Lung (tissue), 12 donors: ENCODE results near the gene NEU2. TPM values are rescaled to one million over a fixed set of nuclear protein-coding genes. Genes with fewer than 3 reads are reported as not detected.
"Not testable (repeated sequence)": the region's sequence is repeated elsewhere in the genome, so short reads cannot be mapped to it uniquely, and the experiment has no call there.

ENCODE experiments used
- ATAC-seq: fragments of 200-7000 bp; cut with Tn5 transposase; one replicate; pipeline ENCODE4 v1.9.1; 2020; ENCODE audit warnings: moderate number of reproducible peaks; ENCODE audit not compliant: insufficient read depth, low FRiP score
- DNase-seq, 3 donors: peaks; one replicate each; pipeline ENCODE4 v3.0.0-alpha.2; 2013 to 2017
- H3K27ac ChIP-seq, 2 donors: one replicate each; pipeline ENCODE4 v1.5.1; 2013; ENCODE audit warnings: mild to moderate bottlenecking in 2 of 2, moderate library complexity in 2 of 2, control low read depth in 1 of 2, inconsistent platforms in 1 of 2, low read depth in 1 of 2, low read length in 1 of 2
- H3K27me3 ChIP-seq, 3 donors: one replicate each; pipeline ENCODE4 v1.5.1; 2013; ENCODE audit warnings: low read length in 2 of 3; ENCODE audit not compliant: control insufficient read depth in 3 of 3, insufficient read depth in 3 of 3
- H3K36me3 ChIP-seq, 4 donors: one replicate each; pipeline ENCODE4 v1.5.1; 2013; ENCODE audit warnings: low read length in 4 of 4, mild to moderate bottlenecking in 1 of 4, moderate library complexity in 1 of 4; ENCODE audit not compliant: control insufficient read depth in 4 of 4, insufficient read depth in 4 of 4
- H3K4me1 ChIP-seq, 5 donors: one replicate each; pipeline ENCODE4 v1.5.1; 2013; ENCODE audit warnings: low read length in 5 of 5, mild to moderate bottlenecking in 2 of 5, moderate library complexity in 1 of 5; ENCODE audit not compliant: control insufficient read depth in 5 of 5, insufficient read depth in 5 of 5
- H3K4me3 ChIP-seq: one replicate; pipeline ENCODE4 v1.5.1; 2013; ENCODE audit warnings: mild to moderate bottlenecking, control low read depth, moderate library complexity
- H3K9ac ChIP-seq, 2 donors: one replicate each; pipeline ENCODE4 v1.5.1; 2013; ENCODE audit warnings: low read length in 2 of 2, control low read depth in 1 of 2; ENCODE audit not compliant: insufficient read depth in 1 of 2
- H3K9me3 ChIP-seq, 4 donors: one replicate each; pipeline ENCODE4 v1.5.1; 2013; ENCODE audit warnings: low read length in 3 of 4, mild to moderate bottlenecking in 1 of 4, moderate library complexity in 1 of 4; ENCODE audit not compliant: control insufficient read depth in 4 of 4, insufficient read depth in 3 of 4
- WGBS, 2 donors: extraction: QIAGEN DNeasy Blood & Tissue Kit; methylation state at CpG; one replicate each; pipeline ENCODE4 v1.1.7; 2013; 5-methylcytosine and 5-hydroxymethylcytosine counted together
- polyA plus RNA-seq, 2 donors: library from polyadenylated mRNA; stranded (reverse); fragments of 200-250 nt; gene quantifications; one replicate each; pipeline ENCODE4 v1.2.1, GENCODE V29; 2013
- total RNA-seq, 2 donors: library from RNA; depleted of rRNA in 1 of 2; stranded (reverse); fragments of >200 nt in 1 of 2; gene quantifications; one replicate each; pipeline ENCODE4 v1.2.1, GENCODE V29; 2014 to 2021
- TF ChIP-seq, protein P1 (sequence below): IDR thresholded peaks from 2 replicates; pipeline ENCODE4 v1.5.1; 2012; ENCODE audit warnings: mild to moderate bottlenecking; ENCODE audit errors: control extremely low read depth, extremely low read depth
- donor health status: control.
- donor health status: control.
- donor health status: Bipolar disorder and iron deficiency.
- donor health status: healthy.
- donor health status: DM: yes; HTN: yes; CAD: no.

Gene NEU2
- total and polyA plus RNA-seq, 4 donors: not detected

DNA sequence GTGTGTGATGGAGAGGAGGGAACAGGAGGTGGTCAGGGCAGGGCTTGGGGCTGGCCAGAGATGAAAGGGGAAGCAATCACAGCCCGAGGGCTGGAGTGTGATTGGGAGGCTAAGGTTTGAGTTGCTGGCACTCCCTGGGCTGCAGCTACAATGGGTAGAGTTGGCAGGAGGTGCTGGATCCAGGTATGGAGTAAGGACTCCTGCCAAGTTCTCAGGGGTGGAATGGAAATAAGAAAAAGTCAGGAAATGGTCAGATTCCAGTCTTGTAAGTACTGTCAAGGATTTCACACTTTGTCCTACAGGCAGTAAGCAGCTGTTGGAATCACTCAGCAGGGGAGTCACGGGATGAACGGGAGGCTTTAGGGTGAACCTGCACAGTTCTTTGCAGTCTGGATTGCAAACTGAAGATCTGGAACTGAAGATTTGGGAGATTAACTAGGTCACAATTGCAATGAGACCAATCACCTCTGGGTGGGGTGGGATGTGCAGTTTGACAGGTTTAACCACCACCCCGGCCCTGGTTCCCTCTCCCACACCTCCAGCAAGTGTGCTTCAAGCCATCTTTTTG lies 16.8 kb downstream of the NEU2 start:
- peaks cover 0 to 5% (median 3%) of the 10 kb centered on the region in 5 donors for H3K4me1 ChIP-seq
- no peak overlapping the region for H3K4me3 ChIP-seq
- TF ChIP-seq, protein P1, sequence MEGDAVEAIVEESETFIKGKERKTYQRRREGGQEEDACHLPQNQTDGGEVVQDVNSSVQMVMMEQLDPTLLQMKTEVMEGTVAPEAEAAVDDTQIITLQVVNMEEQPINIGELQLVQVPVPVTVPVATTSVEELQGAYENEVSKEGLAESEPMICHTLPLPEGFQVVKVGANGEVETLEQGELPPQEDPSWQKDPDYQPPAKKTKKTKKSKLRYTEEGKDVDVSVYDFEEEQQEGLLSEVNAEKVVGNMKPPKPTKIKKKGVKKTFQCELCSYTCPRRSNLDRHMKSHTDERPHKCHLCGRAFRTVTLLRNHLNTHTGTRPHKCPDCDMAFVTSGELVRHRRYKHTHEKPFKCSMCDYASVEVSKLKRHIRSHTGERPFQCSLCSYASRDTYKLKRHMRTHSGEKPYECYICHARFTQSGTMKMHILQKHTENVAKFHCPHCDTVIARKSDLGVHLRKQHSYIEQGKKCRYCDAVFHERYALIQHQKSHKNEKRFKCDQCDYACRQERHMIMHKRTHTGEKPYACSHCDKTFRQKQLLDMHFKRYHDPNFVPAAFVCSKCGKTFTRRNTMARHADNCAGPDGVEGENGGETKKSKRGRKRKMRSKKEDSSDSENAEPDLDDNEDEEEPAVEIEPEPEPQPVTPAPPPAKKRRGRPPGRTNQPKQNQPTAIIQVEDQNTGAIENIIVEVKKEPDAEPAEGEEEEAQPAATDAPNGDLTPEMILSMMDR: no peak
- WGBS, 2 donors: 50 to 66% methylated on average over 4 of the region's 4 CpGs
- H3K27me3 ChIP-seq: peaks cover 0 to 3% (median 0%) of the 10 kb centered on the region in 3 donors
- ATAC-seq (no peak), DNase-seq (no peak)
- no peaks in the 10 kb centered on the region for H3K9me3 ChIP-seq
- no peak overlapping the region for H3K27ac ChIP-seq
- H3K9ac ChIP-seq: no peak overlapping the region
- H3K36me3 ChIP-seq: no peaks in the 10 kb centered on the region

DNA sequence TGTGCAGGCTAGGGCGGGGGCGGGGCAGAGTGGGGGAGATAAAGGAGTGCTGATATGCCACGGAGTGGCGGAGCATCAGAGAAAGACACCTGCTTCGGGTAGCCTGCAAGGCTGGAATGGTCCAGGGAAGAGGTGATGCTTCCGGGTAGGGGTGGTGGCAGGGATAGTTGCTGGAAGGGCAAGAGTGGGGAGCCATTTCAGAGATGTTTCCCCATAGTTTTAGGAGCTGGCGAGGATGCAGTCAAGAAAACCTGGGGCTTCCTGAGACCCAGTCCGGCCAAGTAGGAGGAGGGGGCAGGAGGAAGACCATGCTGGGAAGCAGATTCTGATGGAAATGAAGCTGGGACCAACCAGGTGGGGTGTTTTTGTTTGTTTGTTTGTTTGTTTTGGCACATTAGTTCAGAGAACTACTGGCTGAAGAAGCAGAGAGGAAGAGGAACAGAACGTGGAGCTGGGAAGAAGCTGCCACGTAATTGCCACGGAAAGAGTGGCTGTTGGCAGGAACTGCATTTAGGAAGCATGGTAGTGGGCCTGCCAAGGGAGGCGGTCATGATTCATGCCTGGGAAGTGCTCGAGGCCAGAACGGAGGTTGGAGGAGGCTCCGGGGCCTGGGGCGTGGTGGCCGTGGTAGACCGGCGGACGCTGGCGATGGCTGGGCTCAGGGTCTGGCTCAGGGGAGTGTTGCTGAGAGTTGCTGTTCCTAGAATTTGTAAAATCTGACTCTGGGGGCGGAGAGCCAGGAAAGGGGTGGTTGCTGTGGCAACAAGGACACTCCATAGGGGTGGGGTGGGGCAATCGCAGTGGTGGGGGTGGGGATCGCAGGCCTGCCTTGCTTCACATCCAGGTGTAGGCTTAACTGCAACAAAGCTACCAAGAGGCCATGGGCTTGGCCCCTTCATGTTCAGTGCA lies 19.0 kb downstream of the NEU2 start:
- ATAC-seq (peak; percentile 55), DNase-seq (peak; percentile 26 to 57 (median 34))
- peaks cover 0 to 5% (median 3%) of the 10 kb centered on the region in 5 donors for H3K4me1 ChIP-seq
- no peak overlapping the region for H3K4me3 ChIP-seq
- peaks cover 0 to 3% (median 0%) of the 10 kb centered on the region in 3 donors for H3K27me3 ChIP-seq
- no peaks in the 10 kb centered on the region for H3K9me3 ChIP-seq
- H3K9ac ChIP-seq: no peak overlapping the region
- no peak overlapping the region for H3K27ac ChIP-seq
- TF ChIP-seq, protein P1: no peak
- WGBS, 2 donors: 42 to 46% methylated on average over 24 of the region's 24 CpGs
- no peaks in the 10 kb centered on the region for H3K36me3 ChIP-seq

DNA sequence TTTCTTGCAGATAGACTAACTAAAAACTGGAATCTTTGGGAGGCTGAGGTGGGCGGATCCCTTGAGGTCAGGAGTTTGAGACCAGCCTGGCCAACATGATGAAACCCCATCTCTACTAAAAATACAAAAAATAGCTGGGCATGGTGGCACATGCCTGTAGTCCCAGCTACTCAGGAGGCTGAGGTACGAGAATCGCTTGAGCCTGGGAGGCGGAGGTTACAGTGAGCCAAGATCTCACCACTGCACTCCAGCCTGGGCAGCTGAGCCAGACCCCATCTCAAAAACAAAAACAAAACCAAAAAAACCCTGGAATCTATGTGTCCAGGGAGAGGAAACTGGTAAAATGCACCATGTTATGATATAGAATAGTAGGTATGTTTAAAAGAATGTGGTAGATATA lies 20.0 kb downstream of the NEU2 start:
- H3K4me3 ChIP-seq, H3K4me1 ChIP-seq, DNase-seq, H3K27ac ChIP-seq, H3K27me3 ChIP-seq, H3K9ac ChIP-seq, ATAC-seq, H3K9me3 ChIP-seq, H3K36me3 ChIP-seq: not testable (repeated sequence)
- WGBS, 2 donors: 97 to 98% methylated on average over 4 of the region's 4 CpGs
